GM19193 (cell line): ENCODE results near the gene DPP7.

Experiments
- POLR2A ChIP-seq: IDR thresholded peaks from 4 replicates; pipeline ENCODE4 v1.6.1; 2011; ENCODE audit not compliant: insufficient read depth, insufficient read length; ENCODE audit errors: extremely low read depth

The DPP7 gene

DNA sequence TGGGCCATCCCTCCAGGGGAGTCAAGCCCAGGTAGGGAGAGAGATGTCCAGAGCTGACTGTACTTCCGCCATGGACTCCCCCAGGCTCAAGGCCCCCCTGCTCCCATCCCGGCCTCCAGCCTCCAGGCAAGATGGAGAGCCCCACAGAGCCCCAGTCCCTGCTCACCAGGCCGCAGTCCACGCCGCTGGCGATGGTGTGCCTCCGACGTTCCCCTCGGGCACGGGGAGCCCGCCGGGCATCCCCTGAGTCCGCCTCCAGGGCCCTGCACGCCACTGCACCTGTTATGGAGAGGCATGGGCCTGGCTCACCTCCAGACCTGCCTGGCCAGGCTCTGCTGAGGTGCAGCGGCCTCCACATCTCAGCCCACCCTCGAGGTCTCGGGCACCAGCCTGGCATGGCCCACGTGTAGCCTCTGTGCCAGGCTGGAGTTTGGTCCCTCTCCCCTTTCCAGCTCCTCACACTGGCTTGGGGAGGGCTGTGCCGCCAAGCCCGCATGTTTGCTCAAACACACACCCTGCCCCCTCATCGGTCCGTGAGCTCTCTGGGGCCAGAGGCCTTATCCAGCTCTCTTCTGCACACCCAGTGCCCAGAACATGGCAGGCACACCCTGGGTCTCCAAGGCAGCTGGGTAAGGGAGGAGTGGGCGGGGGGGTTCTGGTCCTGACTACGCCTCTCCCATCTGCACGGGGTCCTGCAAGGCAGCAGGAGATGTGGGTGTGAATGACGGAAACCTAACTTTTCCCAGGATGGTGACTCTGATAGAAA, 48.3 kb downstream of the DPP7 start:
- no peak for TF ChIP-seq POLR2A

DNA sequence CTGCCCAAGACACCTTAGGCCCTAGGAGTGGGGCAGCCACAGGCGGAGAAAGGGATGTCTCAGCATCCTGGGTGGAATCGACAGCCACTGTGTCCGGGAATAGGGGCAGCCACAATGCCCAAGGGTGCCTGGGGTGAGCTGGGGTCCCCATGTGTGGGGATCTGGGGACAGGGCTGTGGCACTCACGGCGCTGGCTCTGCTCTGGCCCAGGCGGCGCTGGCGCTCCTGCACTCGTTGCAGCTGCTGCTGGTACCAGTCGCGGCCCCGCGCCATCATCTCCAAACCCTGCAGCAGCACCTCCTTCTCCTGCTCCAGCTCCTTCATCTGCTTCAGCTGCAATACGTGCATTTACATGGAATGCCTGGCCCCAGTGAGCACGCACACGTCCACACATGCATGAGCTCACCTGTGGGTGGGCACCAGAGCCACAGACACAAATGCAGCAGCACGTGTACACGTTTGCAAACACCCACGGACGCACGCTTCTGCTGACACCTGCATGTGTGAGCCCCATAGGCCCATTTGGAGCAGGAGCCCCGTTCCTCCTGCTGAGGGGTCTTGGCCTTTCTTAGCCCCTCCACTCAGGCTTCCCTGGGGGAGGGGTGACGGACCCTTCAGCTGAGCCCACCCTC, 49.1 kb downstream of the DPP7 start:
- no peak for TF ChIP-seq POLR2A

DNA sequence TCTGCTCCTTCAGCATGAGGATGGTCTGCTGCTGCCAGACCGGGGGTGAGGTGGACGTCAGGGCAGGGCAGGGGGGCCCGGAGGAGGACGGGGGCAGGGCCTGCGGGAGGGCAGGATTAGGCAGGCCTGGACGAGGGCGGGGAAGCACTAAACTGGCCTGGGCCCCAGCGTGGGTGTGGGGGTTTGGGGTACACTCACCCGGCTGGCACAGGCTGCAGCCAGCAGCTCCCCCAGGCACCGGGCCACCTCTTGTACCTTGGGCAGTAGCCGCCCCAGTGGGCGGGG, 49.7 kb downstream of the DPP7 start:
- TF ChIP-seq POLR2A = no peak

DNA sequence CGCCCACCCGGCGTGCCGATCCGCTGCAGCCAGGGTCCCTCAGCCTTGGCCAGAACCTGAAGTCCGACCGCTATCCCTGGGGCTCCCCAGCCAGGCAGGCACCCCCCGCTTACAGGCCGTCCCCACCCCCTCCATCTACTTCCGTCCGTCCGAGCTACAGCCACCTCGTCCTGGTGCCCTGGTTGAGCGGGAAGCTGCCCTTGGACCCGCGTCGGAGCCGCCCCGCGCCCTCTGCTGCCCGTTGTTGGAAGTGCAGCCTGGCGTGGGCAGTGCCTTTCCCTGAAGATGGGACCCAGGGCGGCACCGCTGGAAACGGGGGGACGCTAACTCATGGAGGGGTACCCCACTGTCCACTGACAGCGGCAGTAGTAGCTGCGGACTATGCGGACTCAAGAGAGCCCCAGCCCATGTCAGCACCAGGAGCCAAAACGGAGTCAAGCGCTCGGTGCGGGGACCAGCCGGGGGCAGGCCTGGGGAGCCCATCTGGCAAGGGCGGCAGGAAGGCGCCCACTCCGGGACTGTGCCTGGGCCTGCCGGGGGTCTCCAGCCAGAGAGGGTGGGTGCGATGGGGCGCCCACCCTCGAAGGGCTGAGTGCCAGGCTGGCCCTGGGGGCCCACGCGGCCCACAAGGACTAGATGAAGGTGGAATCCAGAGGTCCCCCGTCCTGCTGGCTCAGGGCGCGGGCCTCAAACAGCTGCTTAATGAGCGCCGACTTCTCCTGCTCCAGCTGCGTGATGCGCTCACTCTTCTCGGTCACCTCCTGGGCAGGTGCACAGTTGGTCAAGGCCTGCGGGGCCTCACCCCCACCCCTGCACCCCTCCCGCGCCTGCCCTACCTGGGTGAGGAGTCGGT, 50.3 kb downstream of the DPP7 start:
- no peak for TF ChIP-seq POLR2A

DNA sequence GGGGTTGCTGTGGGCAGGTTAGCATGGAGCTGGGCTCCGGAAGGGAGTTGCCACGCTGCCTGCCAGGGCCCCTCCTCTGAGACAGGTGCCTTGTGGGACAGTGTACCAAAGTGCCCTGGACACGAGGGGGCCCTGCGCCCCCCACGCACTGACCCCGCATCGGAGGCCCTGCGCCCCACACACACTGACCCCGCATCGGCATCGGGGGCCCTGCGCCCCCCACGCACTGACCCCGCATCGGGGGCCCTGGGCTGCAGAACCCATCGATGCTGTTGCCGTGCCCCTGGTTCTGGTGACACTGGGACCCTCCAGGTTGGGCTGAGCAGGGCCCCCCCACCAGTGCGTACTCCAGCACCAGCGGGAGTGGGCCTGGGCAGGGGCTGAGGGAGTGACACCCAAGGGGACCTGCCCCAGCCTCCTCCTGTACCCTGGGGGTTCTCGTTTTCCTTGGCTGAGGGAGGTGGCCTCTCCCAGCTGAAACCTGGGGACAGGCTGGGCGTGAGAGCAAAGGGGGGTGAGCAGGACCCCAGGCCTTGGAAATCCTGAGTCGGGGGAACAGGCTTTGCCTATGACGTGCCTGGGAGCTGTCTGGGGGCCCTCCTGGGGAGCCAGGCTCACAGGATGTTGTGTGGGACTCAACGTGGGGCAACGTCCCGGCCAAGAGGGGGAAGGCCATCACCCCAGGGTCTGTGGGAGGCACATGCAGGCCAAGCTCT, 51.1 kb downstream of the DPP7 start:
- TF ChIP-seq POLR2A = no peak

DNA sequence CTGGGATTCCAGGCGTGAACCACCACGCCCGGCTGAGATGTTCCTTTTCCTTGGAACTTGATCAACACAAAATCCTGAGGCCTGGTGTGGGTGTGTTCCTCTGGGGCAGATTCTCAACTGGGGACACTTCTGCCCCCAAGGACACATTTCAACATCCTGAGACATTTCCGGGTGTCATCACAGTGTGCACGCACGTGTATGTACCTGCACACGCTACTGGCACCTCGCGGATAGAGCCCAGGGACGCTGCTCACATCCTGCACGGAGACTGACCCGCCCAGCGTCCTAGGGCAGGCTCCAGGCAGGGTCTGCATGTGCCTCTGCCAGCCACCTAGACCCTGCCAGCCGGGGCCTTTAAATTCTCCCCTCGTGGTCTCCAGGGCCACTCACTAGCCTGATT, 52.1 kb downstream of the DPP7 start:
- no peak for TF ChIP-seq POLR2A
